IMR-90 (cell line): ENCODE data around the gene EPHA6. TPM values are rescaled to one million over a fixed set of nuclear protein-coding genes. Genes with fewer than 3 reads are reported as not detected.

ENCODE experiments used
- ATAC-seq: fragments of 200-7000 bp; cut with Tn5 transposase; 2 replicates; pipeline ENCODE4 v1.9.1; 2020; ENCODE audit warnings: low read depth, mild to moderate bottlenecking, moderate library complexity
- BruUV-seq: library from RNA; stranded (reverse); fragments of 400-500 nt; replicated peaks from 2 replicates; lab custom pipeline; 2021; lab: Mats Ljungman, UMichigan
- CTCF ChIA-PET: fragments of 300-600 bp; formaldehyde crosslinking; extraction: SDS; loops from one replicate; lab custom pipeline; 2021; ENCODE audit warnings: antibody characterized with exemption; lab: Yijun Ruan, JAX
- POLR2A ChIA-PET: fragments of 300-600 bp; sonication (Branson Sonifier 250); formaldehyde crosslinking; loops from one replicate; lab custom pipeline; 2022; ENCODE audit warnings: antibody characterized with exemption; ENCODE audit not compliant: unreplicated experiment; lab: Charles Lee
- DNase-seq: peaks from one replicate; pipeline ENCODE4 v3.0.0; 2013
- H2AFZ ChIP-seq: replicated peaks from 2 replicates; pipeline ENCODE3; 2013; ENCODE audit warnings: low read length, mild to moderate bottlenecking; ENCODE audit not compliant: poor library complexity
- H2AK5ac ChIP-seq: 2 replicates; pipeline ENCODE4 v1.6.1; 2013; ENCODE audit warnings: low read depth, low read length, inconsistent platforms
- H2AK9ac ChIP-seq: replicated peaks from 2 replicates; pipeline ENCODE3; 2013; ENCODE audit warnings: mild to moderate bottlenecking, low read depth, low read length, moderate library complexity; ENCODE audit not compliant: poor library complexity
- H2BK120ac ChIP-seq: 2 replicates; pipeline ENCODE4 v1.6.1; 2013; ENCODE audit warnings: low read depth, low read length, inconsistent platforms
- H2BK15ac ChIP-seq: 3 replicates; pipeline ENCODE4 v1.6.1; 2013; ENCODE audit warnings: low read depth, low read length, inconsistent platforms
- H2BK20ac ChIP-seq: 2 replicates; pipeline ENCODE4 v1.6.1; 2013; ENCODE audit warnings: low read depth, mild to moderate bottlenecking, inconsistent platforms, low read length, moderate library complexity
- H2BK5ac ChIP-seq: 2 replicates; pipeline ENCODE4 v1.6.1; 2013; ENCODE audit warnings: mild to moderate bottlenecking, low read depth, low read length, inconsistent platforms; ENCODE audit not compliant: poor library complexity, severe bottlenecking
- H3K14ac ChIP-seq: replicated peaks from 2 replicates; pipeline ENCODE4 v1.6.1; 2013; ENCODE audit warnings: low read depth, low read length, inconsistent platforms
- H3K18ac ChIP-seq: 2 replicates; pipeline ENCODE4 v1.6.1; 2013; ENCODE audit warnings: low read depth, low read length, control low read depth
- H3K23ac ChIP-seq: 2 replicates; pipeline ENCODE4 v1.6.1; 2013; ENCODE audit warnings: low read depth, low read length, inconsistent platforms
- H3K27ac ChIP-seq: 2 replicates; pipeline ENCODE4 v1.5.1; 2013; ENCODE audit warnings: mild to moderate bottlenecking, control low read depth, low read length; ENCODE audit not compliant: insufficient read depth
- H3K27me3 ChIP-seq: 2 replicates; pipeline ENCODE4 v1.6.1; 2013; ENCODE audit warnings: low read length; ENCODE audit not compliant: control insufficient read depth, insufficient read depth
- H3K36me3 ChIP-seq: 2 replicates; pipeline ENCODE4 v1.6.1; 2013; ENCODE audit warnings: low read length, mixed read lengths; ENCODE audit not compliant: control insufficient read depth, insufficient read depth
- H3K4ac ChIP-seq: 2 replicates; pipeline ENCODE4 v1.6.1; 2013; ENCODE audit warnings: low read depth, low read length, inconsistent platforms
- H3K4me1 ChIP-seq: 2 replicates; pipeline ENCODE4 v1.6.1; 2013; ENCODE audit warnings: low read length, mixed read lengths; ENCODE audit not compliant: control insufficient read depth, insufficient read depth
- H3K4me2 ChIP-seq: 2 replicates; pipeline ENCODE4 v1.6.1; 2013; ENCODE audit warnings: low read depth, mild to moderate bottlenecking, control low read depth, low read length, moderate library complexity
- H3K4me3 ChIP-seq: 2 replicates; pipeline ENCODE4 v1.5.1; 2013; ENCODE audit warnings: low read depth, mild to moderate bottlenecking, control low read depth, low read length, moderate library complexity; ENCODE audit not compliant: insufficient read depth
- H3K56ac ChIP-seq: 2 replicates; pipeline ENCODE4 v1.6.1; 2013; ENCODE audit warnings: low read length, inconsistent platforms; ENCODE audit not compliant: insufficient read depth; ENCODE audit errors: extremely low read depth
- H3K79me1 ChIP-seq, 2 experiments: 2 replicates each; pipeline ENCODE4 v1.6.1; 2013; ENCODE audit warnings: low read length in 2 of 2, inconsistent platforms in 1 of 2, low read depth in 1 of 2
- H3K9ac ChIP-seq: 2 replicates; pipeline ENCODE4 v1.6.1; 2013; ENCODE audit warnings: low read depth, low read length, control low read depth
- H3K9me1 ChIP-seq: 2 replicates; pipeline ENCODE4 v1.6.1; 2013; ENCODE audit warnings: low read length, inconsistent platforms; ENCODE audit not compliant: insufficient read depth
- H3K9me3 ChIP-seq: 2 replicates; pipeline ENCODE4 v1.6.1; 2013; ENCODE audit warnings: low read length; ENCODE audit not compliant: control insufficient read depth, insufficient read depth
- H4K20me1 ChIP-seq: 2 replicates; pipeline ENCODE4 v1.6.1; 2013; ENCODE audit warnings: low read length, inconsistent platforms; ENCODE audit not compliant: insufficient read depth
- H4K5ac ChIP-seq: 2 replicates; pipeline ENCODE4 v1.6.1; 2013; ENCODE audit warnings: mild to moderate bottlenecking, low read depth, low read length, control low read depth
- H4K8ac ChIP-seq, 2 experiments: 2 replicates each; pipeline ENCODE4 v1.6.1; 2013; ENCODE audit warnings: low read depth in 2 of 2, low read length in 2 of 2, control low read depth in 1 of 2, inconsistent platforms in 1 of 2
- H4K91ac ChIP-seq: 2 replicates; pipeline ENCODE4 v1.6.1; 2013; ENCODE audit warnings: low read depth, low read length, inconsistent platforms; ENCODE audit not compliant: insufficient read depth
- BHLHE40 ChIP-seq: fragments of 150-350 bp; IDR thresholded peaks from 2 replicates; pipeline ENCODE4 v1.6.1; 2016; ENCODE audit warnings: mild to moderate bottlenecking, low read depth, low read length
- WGBS, 2 experiments: methylation state at CpG; one replicate each; pipeline versions ENCODE4 v1.1.5 to v1.1.7; 2013; ENCODE audit warnings: missing lambda C conversion rate in 2 of 2; ENCODE audit not compliant: insufficient read length in 1 of 2; ENCODE audit errors: extremely low coverage in 2 of 2; 5-methylcytosine and 5-hydroxymethylcytosine counted together
- dilution Hi-C: fragments of 300-500 bp; cut with HindIII; formaldehyde crosslinking; loops from one replicate; pipeline ENCODE4 v1.14.3; 2018; ENCODE audit warnings: low sequenced_read_pairs; ENCODE audit not compliant: unreplicated experiment
- in situ Hi-C: fragments of 300-500 bp; cut with MboI; formaldehyde crosslinking; loops from 3 replicates; pipeline ENCODE4 v1.14.3; 2019; ENCODE audit warnings: low sequenced_read_pairs, inconsistent platforms, mixed read lengths
- intact Hi-C: fragments of 100-400 bp; cut with micrococcal nuclease; formaldehyde crosslinking; loops from 2 replicates; pipeline ENCODE4 v1.10.0; 2022
- polyA plus RNA-seq, 3 experiments: library from polyadenylated mRNA; depleted of rRNA; stranded (reverse); fragments of >200 nt; gene quantifications; 2 replicates each; pipeline ENCODE4 v1.2.3, GENCODE V29; 2012; ENCODE audit warnings: low replicate concordance in 1 of 3
- total RNA-seq: library from RNA; depleted of rRNA; stranded (reverse); fragments of >200 nt; gene quantifications from 2 replicates; pipeline ENCODE4 v1.2.3, GENCODE V29; 2012

The EPHA6 gene
- total and polyA plus RNA-seq, 2 of the 4 experiments (the other 2 are of a cell fraction), result not detected

DNA sequence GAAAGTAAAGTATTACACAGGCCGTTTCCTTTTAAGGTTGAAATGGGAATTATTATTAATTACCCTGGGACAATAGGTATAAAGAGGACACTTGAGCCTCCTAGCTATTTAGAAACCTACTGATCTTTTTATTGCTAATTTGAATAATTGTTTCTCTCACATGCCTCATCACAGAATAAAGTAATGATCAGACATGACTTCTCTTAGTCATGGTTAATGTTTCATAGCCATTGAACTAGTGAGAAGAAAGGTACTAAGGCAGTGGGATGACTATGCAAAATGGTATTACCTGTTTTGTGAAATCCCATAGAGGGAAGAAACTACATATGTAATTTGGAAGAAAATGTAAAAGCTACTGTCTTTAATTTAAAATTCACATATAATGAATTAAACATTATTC, 85.6 kb downstream of the EPHA6 start:
- no peak overlapping the region for H2AFZ ChIP-seq
- H3K9ac ChIP-seq, result no peak overlapping the region
- H3K56ac ChIP-seq, result no peak overlapping the region
- TF ChIP-seq BHLHE40, result no peak
- BruUV-seq, result no TSS peak
- H3K36me3 ChIP-seq, result no peaks in the 10 kb centered on the region
- H2BK5ac ChIP-seq, result no peak overlapping the region
- no peak for DNase-seq
- H3K4me1 ChIP-seq, result no peaks in the 10 kb centered on the region
- H3K4me3 ChIP-seq, result no peak overlapping the region
- no peak for ATAC-seq
- H4K8ac ChIP-seq, result no peak overlapping the region
- no peak overlapping the region for H3K23ac ChIP-seq
- ChIA-PET POLR2A (no interaction called here), CTCF (no interaction called here)
- H3K79me1 ChIP-seq, result no peaks in the 10 kb centered on the region
- H3K4ac ChIP-seq, result no peak overlapping the region
- H3K14ac ChIP-seq, result no peak overlapping the region
- H3K9me1 ChIP-seq, result no peaks in the 10 kb centered on the region
- no peak overlapping the region for H3K27ac ChIP-seq
- H3K18ac ChIP-seq, result no peak overlapping the region
- no peak overlapping the region for H2AK9ac ChIP-seq
- H3K27me3 ChIP-seq, result no peaks in the 10 kb centered on the region
- H2BK120ac ChIP-seq, result no peak overlapping the region
- peaks cover 5% of the 10 kb centered on the region for H3K9me3 ChIP-seq
- dilution Hi-C loops (no loop called here), intact Hi-C loops (no loop called here), in situ Hi-C loops (no loop called here)
- H2BK20ac ChIP-seq, result no peak overlapping the region
- no peak overlapping the region for H2BK15ac ChIP-seq
- H4K5ac ChIP-seq, result no peak overlapping the region
- no CpG with 5 or more reads among the region's 1 CpG for WGBS, 2 experiments
- H2AK5ac ChIP-seq, result no peak overlapping the region
- H4K91ac ChIP-seq, result no peak overlapping the region
- H4K20me1 ChIP-seq, result no peaks in the 10 kb centered on the region
- H3K4me2 ChIP-seq, result no peak overlapping the region
